ENCODE data around the gene PISD. TPM values are rescaled to one million over a fixed set of nuclear protein-coding genes. Genes with fewer than 3 reads are reported as not detected.

The PISD gene
- total RNA-seq, 1 donor from 2014 or later, result 36.2 TPM

DNA sequence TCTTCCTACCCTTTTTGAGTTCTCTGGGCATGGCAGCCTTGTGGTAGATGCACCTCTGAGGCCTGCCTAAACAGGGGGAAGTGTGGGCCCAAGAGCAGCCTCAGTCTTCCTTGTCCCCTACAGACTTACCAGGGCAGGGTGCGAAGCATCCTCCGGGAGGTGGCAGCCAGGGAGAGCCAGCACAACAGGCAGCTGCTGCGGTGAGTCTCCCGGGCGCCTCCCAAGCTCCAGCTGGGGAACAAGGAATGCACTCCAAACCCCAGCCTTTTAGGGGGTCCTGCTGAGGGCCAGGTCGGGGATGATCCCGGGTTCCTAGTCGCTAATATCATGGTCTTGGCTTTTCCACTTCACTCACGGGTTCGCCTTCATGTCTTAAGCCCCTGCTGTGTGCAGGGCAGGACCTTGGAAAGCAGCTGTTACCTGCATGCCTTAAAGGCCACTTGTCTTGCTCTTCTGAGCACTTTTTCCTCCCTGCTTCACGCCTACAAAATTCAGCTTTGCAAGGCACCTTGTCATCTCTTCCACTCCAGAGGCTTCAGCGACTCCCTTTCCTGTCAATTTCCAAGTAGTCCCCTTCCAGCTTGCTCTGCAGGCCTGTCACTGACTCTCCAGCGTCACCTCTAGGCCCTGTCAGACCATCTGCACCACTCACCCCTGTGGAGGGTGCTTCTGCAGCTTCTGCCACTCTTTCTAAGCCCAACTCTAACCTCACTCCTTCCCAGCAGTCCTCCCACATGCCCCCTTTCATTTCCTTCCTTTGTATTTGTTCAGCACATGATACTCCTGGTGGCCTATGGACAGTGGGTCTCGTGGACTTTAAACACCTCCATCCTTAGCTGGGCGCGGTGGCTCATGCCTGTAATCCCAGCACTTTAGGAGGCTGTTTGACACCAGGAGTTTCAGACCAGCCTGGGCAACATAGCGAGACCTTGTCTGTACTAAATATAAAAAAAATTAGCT, 57.0 kb downstream of the PISD start:
- H3K36me3 Mint-ChIP-seq (ENCODE audit: unreplicated experiment), result peaks cover 10% of the 10 kb centered on the region
- H3K27ac Mint-ChIP-seq (ENCODE audit: unreplicated experiment), result no peak overlapping the region
- H3K27me3 Mint-ChIP-seq (ENCODE audit: unreplicated experiment), result no peaks in the 10 kb centered on the region
- no peak for DNase-seq (ENCODE audit: extremely low spot score, unreplicated experiment)
- H3K4me3 Mint-ChIP-seq (ENCODE audit: unreplicated experiment), result no peak overlapping the region
- no peaks in the 10 kb centered on the region for H3K9me3 Mint-ChIP-seq (ENCODE audit: unreplicated experiment)
- H3K4me1 Mint-ChIP-seq (ENCODE audit: unreplicated experiment), result peaks cover 30% of the 10 kb centered on the region
- TF ChIP-seq, protein P1, sequence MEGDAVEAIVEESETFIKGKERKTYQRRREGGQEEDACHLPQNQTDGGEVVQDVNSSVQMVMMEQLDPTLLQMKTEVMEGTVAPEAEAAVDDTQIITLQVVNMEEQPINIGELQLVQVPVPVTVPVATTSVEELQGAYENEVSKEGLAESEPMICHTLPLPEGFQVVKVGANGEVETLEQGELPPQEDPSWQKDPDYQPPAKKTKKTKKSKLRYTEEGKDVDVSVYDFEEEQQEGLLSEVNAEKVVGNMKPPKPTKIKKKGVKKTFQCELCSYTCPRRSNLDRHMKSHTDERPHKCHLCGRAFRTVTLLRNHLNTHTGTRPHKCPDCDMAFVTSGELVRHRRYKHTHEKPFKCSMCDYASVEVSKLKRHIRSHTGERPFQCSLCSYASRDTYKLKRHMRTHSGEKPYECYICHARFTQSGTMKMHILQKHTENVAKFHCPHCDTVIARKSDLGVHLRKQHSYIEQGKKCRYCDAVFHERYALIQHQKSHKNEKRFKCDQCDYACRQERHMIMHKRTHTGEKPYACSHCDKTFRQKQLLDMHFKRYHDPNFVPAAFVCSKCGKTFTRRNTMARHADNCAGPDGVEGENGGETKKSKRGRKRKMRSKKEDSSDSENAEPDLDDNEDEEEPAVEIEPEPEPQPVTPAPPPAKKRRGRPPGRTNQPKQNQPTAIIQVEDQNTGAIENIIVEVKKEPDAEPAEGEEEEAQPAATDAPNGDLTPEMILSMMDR (IDR thresholded peaks at IDR 0.05), result no peak

DNA sequence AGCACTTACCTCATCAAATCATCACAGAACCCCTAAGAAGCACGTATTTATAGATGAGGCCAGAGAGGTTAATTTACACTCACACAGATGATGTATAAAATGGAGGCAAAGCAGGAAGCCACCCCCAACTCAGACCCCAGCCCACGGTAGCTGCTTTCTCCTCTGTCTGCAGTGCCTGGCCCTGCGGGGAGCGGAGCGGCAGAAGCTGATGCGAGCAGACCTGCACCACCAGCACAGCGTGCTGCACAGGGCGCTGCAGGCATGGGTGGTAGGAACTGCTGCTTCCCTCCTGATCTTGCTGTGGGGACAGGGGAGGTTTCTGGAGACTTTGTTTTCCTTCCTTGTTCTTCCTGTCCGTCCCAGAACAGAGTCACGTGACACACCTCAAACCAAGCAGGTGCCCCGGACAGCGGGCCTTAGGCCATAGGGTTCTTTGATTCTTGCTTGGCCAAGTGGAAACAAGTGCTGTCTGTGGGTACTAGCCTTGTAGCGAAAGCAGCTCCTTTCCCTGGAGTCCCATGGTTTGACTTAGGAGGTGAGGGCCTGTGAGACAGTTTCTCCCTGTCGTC, 57.8 kb downstream of the PISD start:
- Mint-ChIP-seq H3K4me1 (ENCODE audit: unreplicated experiment) (peaks cover 32% of the 10 kb centered on the region), H3K27ac (ENCODE audit: unreplicated experiment) (no peak overlapping the region), H3K4me3 (ENCODE audit: unreplicated experiment) (no peak overlapping the region), H3K27me3 (ENCODE audit: unreplicated experiment) (no peaks in the 10 kb centered on the region), H3K9me3 (ENCODE audit: unreplicated experiment) (no peaks in the 10 kb centered on the region), H3K36me3 (ENCODE audit: unreplicated experiment) (peaks cover 8% of the 10 kb centered on the region)
- no peak for DNase-seq (ENCODE audit: extremely low spot score, unreplicated experiment)
- TF ChIP-seq, protein P1 (IDR thresholded peaks at IDR 0.05), result no peak

DNA sequence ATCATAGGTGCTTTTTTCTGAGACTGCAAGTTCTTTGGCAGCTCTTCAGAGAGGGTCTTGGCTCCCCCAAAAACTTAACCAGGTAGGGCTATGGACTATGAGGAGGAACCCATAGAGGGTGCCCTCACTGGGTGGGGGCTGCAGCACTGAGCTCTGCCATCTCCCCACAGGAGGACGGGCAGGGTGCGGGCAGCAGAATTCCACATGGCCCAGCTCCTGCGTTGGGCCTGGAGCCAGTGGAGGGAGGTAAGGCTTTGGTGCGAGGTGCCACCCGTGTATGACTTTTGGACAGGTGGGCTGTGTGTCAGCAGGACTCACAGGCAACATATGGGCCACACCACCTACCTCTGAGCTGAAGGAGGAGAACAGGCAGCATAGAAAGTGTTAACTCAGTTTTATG, 58.4 kb downstream of the PISD start:
- TF ChIP-seq, protein P1 (IDR thresholded peaks at IDR 0.05), result no peak
- peaks cover 32% of the 10 kb centered on the region for H3K4me1 Mint-ChIP-seq (ENCODE audit: unreplicated experiment)
- no peak for DNase-seq (ENCODE audit: extremely low spot score, unreplicated experiment)
- H3K9me3 Mint-ChIP-seq (ENCODE audit: unreplicated experiment), result no peaks in the 10 kb centered on the region
- peaks cover 8% of the 10 kb centered on the region for H3K36me3 Mint-ChIP-seq (ENCODE audit: unreplicated experiment)
- peak overlapping the region; percentile 97 for H3K27ac Mint-ChIP-seq (ENCODE audit: unreplicated experiment)
- no peak overlapping the region for H3K4me3 Mint-ChIP-seq (ENCODE audit: unreplicated experiment)
- H3K27me3 Mint-ChIP-seq (ENCODE audit: unreplicated experiment), result no peaks in the 10 kb centered on the region

DNA sequence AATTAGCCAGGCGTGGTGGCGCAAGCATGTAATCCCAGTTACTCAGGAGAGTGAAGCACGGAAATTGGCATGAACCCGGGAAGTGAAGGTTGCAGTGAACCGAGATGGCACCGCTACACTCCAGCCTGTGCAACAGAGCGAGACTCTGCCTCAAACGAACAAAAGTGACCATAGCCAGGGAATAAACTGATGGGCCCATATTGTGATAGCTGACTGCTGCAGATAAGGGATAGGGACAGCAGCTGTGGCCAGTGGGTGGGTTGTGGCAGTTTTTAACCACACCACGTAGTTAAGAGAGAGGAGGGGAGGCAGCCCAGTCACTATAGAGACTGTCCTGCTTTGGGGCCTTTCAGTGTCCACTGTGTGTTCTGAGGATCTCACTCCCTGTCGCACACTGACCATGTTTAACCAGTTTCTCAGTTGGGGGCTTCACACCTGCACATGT, 58.9 kb downstream of the PISD start:
- DNase-seq (ENCODE audit: extremely low spot score, unreplicated experiment), result no peak
- Mint-ChIP-seq H3K9me3 (ENCODE audit: unreplicated experiment) (no peaks in the 10 kb centered on the region), H3K4me1 (ENCODE audit: unreplicated experiment) (peaks cover 30% of the 10 kb centered on the region), H3K27me3 (ENCODE audit: unreplicated experiment) (no peaks in the 10 kb centered on the region), H3K4me3 (ENCODE audit: unreplicated experiment) (no peak overlapping the region), H3K27ac (ENCODE audit: unreplicated experiment) (peak overlapping the region; percentile 97), H3K36me3 (ENCODE audit: unreplicated experiment) (peaks cover 4% of the 10 kb centered on the region)
- TF ChIP-seq, protein P1 (IDR thresholded peaks at IDR 0.05), result no peak

Data from osteocyte (in vitro differentiated cells).